Measurements from ENCODE around the gene PRL.

GRCh38 chr6:22300273-22300998, 3.6 kb upstream of the PRL start:
- TF ChIP-seq, protein P1, sequence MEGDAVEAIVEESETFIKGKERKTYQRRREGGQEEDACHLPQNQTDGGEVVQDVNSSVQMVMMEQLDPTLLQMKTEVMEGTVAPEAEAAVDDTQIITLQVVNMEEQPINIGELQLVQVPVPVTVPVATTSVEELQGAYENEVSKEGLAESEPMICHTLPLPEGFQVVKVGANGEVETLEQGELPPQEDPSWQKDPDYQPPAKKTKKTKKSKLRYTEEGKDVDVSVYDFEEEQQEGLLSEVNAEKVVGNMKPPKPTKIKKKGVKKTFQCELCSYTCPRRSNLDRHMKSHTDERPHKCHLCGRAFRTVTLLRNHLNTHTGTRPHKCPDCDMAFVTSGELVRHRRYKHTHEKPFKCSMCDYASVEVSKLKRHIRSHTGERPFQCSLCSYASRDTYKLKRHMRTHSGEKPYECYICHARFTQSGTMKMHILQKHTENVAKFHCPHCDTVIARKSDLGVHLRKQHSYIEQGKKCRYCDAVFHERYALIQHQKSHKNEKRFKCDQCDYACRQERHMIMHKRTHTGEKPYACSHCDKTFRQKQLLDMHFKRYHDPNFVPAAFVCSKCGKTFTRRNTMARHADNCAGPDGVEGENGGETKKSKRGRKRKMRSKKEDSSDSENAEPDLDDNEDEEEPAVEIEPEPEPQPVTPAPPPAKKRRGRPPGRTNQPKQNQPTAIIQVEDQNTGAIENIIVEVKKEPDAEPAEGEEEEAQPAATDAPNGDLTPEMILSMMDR (IDR thresholded peaks at IDR 0.05 in 8 of 11, conservative IDR thresholded peaks at IDR 0.05 in 3 of 11) = no peak
- TF ChIP-seq POLR2A (IDR thresholded peaks at IDR 0.05) (no peak), POLR2AphosphoS5 (IDR thresholded peaks at IDR 0.05) (no peak)
